Endothelial cell of umbilical vein (primary cell): ENCODE measurements around the gene KRT78. TPM values are rescaled to one million over a fixed set of nuclear protein-coding genes. Genes with fewer than 3 reads are reported as not detected.

Experiments used
- BruUV-seq: library from RNA; stranded (reverse); fragments of 400-500 nt; replicated peaks from 2 replicates; lab custom pipeline; 2021; lab: Mats Ljungman, UMichigan
- CTCF ChIA-PET: fragments of 300-600, 350-600 bp; sonication (Branson Sonifier 250); formaldehyde crosslinking; loops from one replicate; lab custom pipeline; 2021; ENCODE audit warnings: antibody characterized with exemption, inconsistent platforms; lab: Charles Lee
- POLR2A ChIA-PET: fragments of 300-600, 350-600 bp; sonication (Branson Sonifier 250); formaldehyde crosslinking; loops from one replicate; lab custom pipeline; 2021; ENCODE audit warnings: antibody characterized with exemption, inconsistent platforms; lab: Charles Lee
- DNase-seq: peaks from one replicate; pipeline ENCODE4 v3.0.0-alpha.2; 2011; ENCODE audit warnings: low read depth, low spot score
- FAIRE-seq: peaks from 2 replicates; lab custom pipeline; 2011; peaks lifted over from hg19 to GRCh38; lab: Jason Lieb, UNC
- H2AFZ ChIP-seq: 2 replicates; pipeline ENCODE4 v1.6.0; 2012; ENCODE audit warnings: low read depth, low read length, control low read depth, inconsistent platforms
- H3K27ac ChIP-seq: 2 replicates; pipeline ENCODE4 v1.5.1; 2011; ENCODE audit warnings: low read depth, mild to moderate bottlenecking, control low read depth, low read length, moderate library complexity; ENCODE audit not compliant: insufficient read depth
- H3K27me3 ChIP-seq, 2 experiments: 2 replicates each; pipeline versions ENCODE4 v1.6.0 to v1.6.1; 2011; ENCODE audit warnings: low read length in 2 of 2, mixed read lengths in 1 of 2; ENCODE audit not compliant: control insufficient read depth in 2 of 2, insufficient read depth in 2 of 2
- H3K36me3 ChIP-seq, 2 experiments: 2 replicates in 1 of 2; 3 replicates in 1 of 2; pipeline ENCODE4 v1.5.1; 2011; ENCODE audit warnings: low read length in 2 of 2, mild to moderate bottlenecking in 1 of 2, moderate library complexity in 1 of 2; ENCODE audit not compliant: control insufficient read depth in 2 of 2, insufficient read depth in 2 of 2; ENCODE audit errors: extremely low read depth in 1 of 2
- H3K4me1 ChIP-seq: 3 replicates; pipeline ENCODE4 v1.5.1; 2011; ENCODE audit warnings: mild to moderate bottlenecking, low read length; ENCODE audit not compliant: control insufficient read depth, insufficient read depth; ENCODE audit errors: extremely low read depth
- H3K4me2 ChIP-seq: 2 replicates; pipeline ENCODE4 v1.6.1; 2011; ENCODE audit warnings: low read length, control low read depth, mixed read lengths; ENCODE audit not compliant: insufficient read depth
- H3K4me3 ChIP-seq, 3 experiments: fragments of 200-600 bp in 1 of 3; sonication (generic), shearing (Covaris generic) in 1 of 3; replicated peaks in 1 of 3; 2 replicates each; pipeline ENCODE4 v1.5.1; 2011 to 2016; ENCODE audit warnings: control low read depth in 3 of 3, low read length in 3 of 3, mild to moderate bottlenecking in 2 of 3, inconsistent platforms in 1 of 3, low read depth in 1 of 3, moderate library complexity in 1 of 3; ENCODE audit not compliant: insufficient read depth in 1 of 3
- H3K79me2 ChIP-seq: 2 replicates; pipeline ENCODE4 v1.6.0; 2012; ENCODE audit warnings: low read length, inconsistent platforms; ENCODE audit not compliant: control insufficient read depth, insufficient read depth
- H3K9ac ChIP-seq: replicated peaks from 2 replicates; pipeline ENCODE3; 2011; ENCODE audit warnings: low read length, control low read depth; ENCODE audit not compliant: insufficient read depth; ENCODE audit errors: extremely low read depth
- H3K9me1 ChIP-seq: replicated peaks from 3 replicates; pipeline ENCODE4 v1.6.0; 2011; ENCODE audit warnings: mild to moderate bottlenecking, low read length; ENCODE audit not compliant: control insufficient read depth, insufficient read depth; ENCODE audit errors: extremely low read depth
- H3K9me3 ChIP-seq: replicated peaks from 2 replicates; pipeline ENCODE4 v1.5.1; 2012; ENCODE audit warnings: low read length, inconsistent platforms; ENCODE audit not compliant: control insufficient read depth, insufficient read depth
- H4K20me1 ChIP-seq: replicated peaks from 2 replicates; pipeline ENCODE3; 2011; ENCODE audit warnings: mild to moderate bottlenecking, low read length; ENCODE audit not compliant: control insufficient read depth, insufficient read depth; ENCODE audit errors: extremely low read depth
- EZH2 ChIP-seq: IDR thresholded peaks from 2 replicates; pipeline ENCODE4 v1.6.1; 2012; ENCODE audit warnings: borderline replicate concordance, low read depth, mild to moderate bottlenecking, moderate library complexity, low read length, inconsistent platforms; ENCODE audit not compliant: severe bottlenecking
- FOS ChIP-seq: IDR thresholded peaks from 2 replicates; pipeline ENCODE4 v1.6.1; 2011; ENCODE audit warnings: mild to moderate bottlenecking, low read length, moderate library complexity, borderline replicate concordance; ENCODE audit not compliant: insufficient read depth
- GATA2 ChIP-seq: IDR thresholded peaks from 2 replicates; pipeline ENCODE4 v1.7.0; 2011; ENCODE audit warnings: low read depth, mild to moderate bottlenecking, moderate library complexity, mixed read lengths, low read length; ENCODE audit not compliant: insufficient read length, insufficient read depth
- JUN ChIP-seq: IDR thresholded peaks from 2 replicates; pipeline ENCODE4 v1.6.1; 2011; ENCODE audit warnings: borderline replicate concordance, low read depth; ENCODE audit not compliant: insufficient read length, insufficient read depth
- MYC ChIP-seq: IDR thresholded peaks from one replicate; pipeline ENCODE4 v1.6.1; 2011; ENCODE audit warnings: mild to moderate bottlenecking, low read depth, low read length
- POLR2A ChIP-seq: IDR thresholded peaks from 2 replicates; pipeline ENCODE4 v1.6.1; 2012; ENCODE audit warnings: low read depth, mild to moderate bottlenecking, control low read depth, low read length
- POLR2AphosphoS5 ChIP-seq: IDR thresholded peaks from 2 replicates; pipeline ENCODE4 v1.6.1; 2012; ENCODE audit warnings: low read depth, mild to moderate bottlenecking, control low read depth, low read length, moderate library complexity; ENCODE audit not compliant: insufficient read depth
- dilution Hi-C: fragments of 300-500 bp; cut with MboI; formaldehyde crosslinking; loops from one replicate; pipeline ENCODE4 v1.15.0; 2019; ENCODE audit warnings: low sequenced_read_pairs; ENCODE audit not compliant: extremely low pct_ligation_motif_present
- intact Hi-C: fragments of 100-400 bp; cut with micrococcal nuclease; formaldehyde crosslinking; loops from one replicate; pipeline ENCODE4 v1.10.0; 2022
- polyA plus RNA-seq, 4 experiments: library from polyadenylated mRNA; depleted of rRNA in 3 of 4; stranded (reverse) in 3 of 4; unstranded in 1 of 4; fragments of >200 nt; gene quantifications; 2 replicates each; pipeline versions ENCODE4 v1.2.1 to v1.2.3, GENCODE V29; 2011 to 2012; ENCODE audit warnings: missing spikeins in 1 of 4
- total RNA-seq: library from RNA; stranded (reverse); gene quantifications from 2 replicates; pipeline ENCODE4 v1.2.3, GENCODE V29; 2021
- TF ChIP-seq, protein P1 (sequence below), 2 donors: IDR thresholded peaks; 1 replicate in 1 of 2; 2 replicates in 1 of 2; pipeline ENCODE4 v1.5.1; 2011; ENCODE audit warnings: low read length in 2 of 2, mild to moderate bottlenecking in 2 of 2, moderate library complexity in 2 of 2, control low read depth in 1 of 2, inconsistent platforms in 1 of 2, low read depth in 1 of 2; ENCODE audit not compliant: insufficient read depth in 1 of 2; ENCODE audit errors: extremely low read depth in 1 of 2
- TF ChIP-seq, protein P2 (sequence below): IDR thresholded peaks from 2 replicates; pipeline ENCODE4 v1.6.1; 2011; ENCODE audit not compliant: insufficient read depth, insufficient read length

KRT78 gene
- total and polyA plus RNA-seq, 2 donors (not counting 3 experiments of a cell fraction or from before 2014, with no cell fraction given) = not detected

DNA sequence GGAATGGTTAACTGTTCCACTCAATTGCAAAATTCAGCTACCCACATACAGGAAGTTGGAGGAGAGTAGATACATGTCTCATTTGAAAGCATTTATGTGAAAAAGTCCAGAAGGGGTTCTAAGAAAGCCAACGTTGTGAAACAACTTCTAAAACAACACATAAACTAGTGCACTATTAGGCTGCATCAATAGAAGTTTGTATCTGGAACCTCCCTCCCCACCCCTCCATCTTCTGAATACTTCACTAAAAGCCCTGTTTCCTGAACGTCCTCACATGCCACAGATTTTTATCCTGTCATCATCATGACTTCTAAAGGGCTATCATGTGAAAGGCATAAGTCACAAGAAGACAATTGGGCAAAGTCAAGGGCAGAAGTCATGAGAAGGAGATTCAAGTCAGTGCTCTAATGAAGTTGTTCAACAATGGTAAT lies 20.2 kb downstream of the KRT78 start:
- Histone ChIP-seq H4K20me1 (no peaks in the 10 kb centered on the region), H2AFZ (no peak overlapping the region), H3K9me1 (no peaks in the 10 kb centered on the region), H3K27ac (no peak overlapping the region), H3K9me3 (no peaks in the 10 kb centered on the region), H3K79me2 (no peaks in the 10 kb centered on the region), H3K9ac (no peak overlapping the region), H3K27me3 (peaks cover 2 to 3% of the 10 kb centered on the region in 2 experiments), H3K4me1 (no peaks in the 10 kb centered on the region), H3K4me2 (no peak overlapping the region), H3K4me3 (no peak overlapping the region), H3K36me3 (no peaks in the 10 kb centered on the region)
- BruUV-seq = no TSS peak
- ChIA-PET POLR2A (no interaction called here), CTCF (no interaction called here)
- FAIRE-seq (no peak), DNase-seq (no peak)
- dilution Hi-C loops = no loop called here
- TF ChIP-seq, protein P1, sequence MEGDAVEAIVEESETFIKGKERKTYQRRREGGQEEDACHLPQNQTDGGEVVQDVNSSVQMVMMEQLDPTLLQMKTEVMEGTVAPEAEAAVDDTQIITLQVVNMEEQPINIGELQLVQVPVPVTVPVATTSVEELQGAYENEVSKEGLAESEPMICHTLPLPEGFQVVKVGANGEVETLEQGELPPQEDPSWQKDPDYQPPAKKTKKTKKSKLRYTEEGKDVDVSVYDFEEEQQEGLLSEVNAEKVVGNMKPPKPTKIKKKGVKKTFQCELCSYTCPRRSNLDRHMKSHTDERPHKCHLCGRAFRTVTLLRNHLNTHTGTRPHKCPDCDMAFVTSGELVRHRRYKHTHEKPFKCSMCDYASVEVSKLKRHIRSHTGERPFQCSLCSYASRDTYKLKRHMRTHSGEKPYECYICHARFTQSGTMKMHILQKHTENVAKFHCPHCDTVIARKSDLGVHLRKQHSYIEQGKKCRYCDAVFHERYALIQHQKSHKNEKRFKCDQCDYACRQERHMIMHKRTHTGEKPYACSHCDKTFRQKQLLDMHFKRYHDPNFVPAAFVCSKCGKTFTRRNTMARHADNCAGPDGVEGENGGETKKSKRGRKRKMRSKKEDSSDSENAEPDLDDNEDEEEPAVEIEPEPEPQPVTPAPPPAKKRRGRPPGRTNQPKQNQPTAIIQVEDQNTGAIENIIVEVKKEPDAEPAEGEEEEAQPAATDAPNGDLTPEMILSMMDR (IDR thresholded peaks at IDR 0.05; ENCODE audit: extremely low read depth in 1 of 2, insufficient read depth in 1 of 2, low read depth in 1 of 2, low read length in 2 of 2) = no peak
- no peak for TF ChIP-seq FOS
- intact Hi-C loops = no loop called here

DNA sequence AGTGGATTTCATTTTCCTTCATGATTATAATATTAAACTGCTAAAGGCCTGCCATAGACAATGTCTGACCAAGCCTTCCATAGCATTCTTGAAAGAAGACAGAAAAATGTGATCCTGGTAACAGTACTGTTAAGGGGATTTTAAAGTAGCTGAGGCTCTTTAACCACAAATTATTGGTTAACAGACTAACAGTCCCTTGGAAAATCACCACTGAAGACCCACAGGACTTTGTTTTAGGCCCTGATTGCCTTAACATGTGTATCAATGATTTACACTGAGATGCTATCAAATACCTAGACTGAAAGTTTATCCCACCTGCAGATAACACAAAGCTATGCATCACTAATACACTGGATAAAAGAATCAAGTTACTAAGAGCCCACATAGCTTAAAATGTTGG lies 20.6 kb downstream of the KRT78 start:
- POLR2A ChIA-PET = no interaction called here
- H3K9me1 ChIP-seq = no peaks in the 10 kb centered on the region
- H3K79me2 ChIP-seq = no peaks in the 10 kb centered on the region
- no peak overlapping the region for H2AFZ ChIP-seq
- peaks cover 2 to 3% of the 10 kb centered on the region in 2 experiments for H3K27me3 ChIP-seq
- no peak overlapping the region for H3K9ac ChIP-seq
- DNase-seq (no peak), FAIRE-seq (no peak)
- no peaks in the 10 kb centered on the region for H3K9me3 ChIP-seq
- dilution Hi-C loops (no loop called here), intact Hi-C loops (no loop called here)
- no peak overlapping the region for H3K4me2 ChIP-seq
- CTCF ChIA-PET = no interaction called here
- no peaks in the 10 kb centered on the region for H3K36me3 ChIP-seq
- H4K20me1 ChIP-seq = no peaks in the 10 kb centered on the region
- TF ChIP-seq POLR2A (no peak), JUN (no peak), EZH2 (no peak), POLR2AphosphoS5 (no peak), MYC (no peak), FOS (no peak), GATA2 (no peak)
- TF ChIP-seq, protein P1 (IDR thresholded peaks at IDR 0.05; ENCODE audit: extremely low read depth in 1 of 2, insufficient read depth in 1 of 2, low read depth in 1 of 2, low read length in 2 of 2) = no peak
- TF ChIP-seq, protein P2, sequence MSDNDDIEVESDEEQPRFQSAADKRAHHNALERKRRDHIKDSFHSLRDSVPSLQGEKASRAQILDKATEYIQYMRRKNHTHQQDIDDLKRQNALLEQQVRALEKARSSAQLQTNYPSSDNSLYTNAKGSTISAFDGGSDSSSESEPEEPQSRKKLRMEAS = no peak
- no peak overlapping the region for H3K4me3 ChIP-seq
- H3K27ac ChIP-seq = no peak overlapping the region
- no TSS peak for BruUV-seq
- H3K4me1 ChIP-seq = no peaks in the 10 kb centered on the region
